ENCODE results near the gene M6PR.

Gene M6PR

DNA sequence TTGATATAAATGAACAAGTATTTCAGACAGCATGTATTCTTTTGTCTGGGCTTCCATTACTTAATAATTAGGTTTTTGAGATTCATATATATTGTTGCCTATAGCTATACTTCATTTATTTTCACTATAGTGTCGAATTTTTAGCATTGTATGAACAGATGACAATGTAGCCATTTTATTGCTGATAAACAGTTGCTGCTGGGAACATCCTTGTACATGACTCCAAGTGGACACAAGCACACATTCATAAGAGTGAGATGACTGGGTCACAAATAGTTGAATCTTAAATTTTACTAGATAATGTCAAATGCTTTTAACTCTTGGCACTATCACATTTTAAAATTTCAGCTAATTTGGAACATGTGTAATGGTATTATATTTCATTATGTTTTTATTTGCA lies 54.5 kb downstream of the M6PR start:
- ChIA-PET POLR2A (no interaction called here), CTCF (interaction anchor here (1.1 to 1.8 kb wide), 5 partner anchors 12 to 351 kb away, joined by 3 to 8 read pairs (median 3); no protein-coding TSS in a partner anchor)
- TF ChIP-seq CTCF (IDR thresholded peaks at IDR 0.05; ENCODE audit: control extremely low read depth, extremely low read depth, low read depth, missing control alignments), result no peak
- DNase-seq (ENCODE audit: extremely low spot score), result no peak

GRCh38 chr12:8894378-8894777 lies 55.1 kb downstream of the M6PR start:
- CTCF ChIA-PET, result interaction anchor here (1.1 to 1.8 kb wide), 5 partner anchors 12 to 350 kb away, joined by 3 to 8 read pairs (median 3); no protein-coding TSS in a partner anchor
- POLR2A ChIA-PET, result no interaction called here
- TF ChIP-seq CTCF (IDR thresholded peaks at IDR 0.05; ENCODE audit: control extremely low read depth, extremely low read depth, low read depth, missing control alignments), result no peak
- no peak for DNase-seq (ENCODE audit: extremely low spot score)

DNA sequence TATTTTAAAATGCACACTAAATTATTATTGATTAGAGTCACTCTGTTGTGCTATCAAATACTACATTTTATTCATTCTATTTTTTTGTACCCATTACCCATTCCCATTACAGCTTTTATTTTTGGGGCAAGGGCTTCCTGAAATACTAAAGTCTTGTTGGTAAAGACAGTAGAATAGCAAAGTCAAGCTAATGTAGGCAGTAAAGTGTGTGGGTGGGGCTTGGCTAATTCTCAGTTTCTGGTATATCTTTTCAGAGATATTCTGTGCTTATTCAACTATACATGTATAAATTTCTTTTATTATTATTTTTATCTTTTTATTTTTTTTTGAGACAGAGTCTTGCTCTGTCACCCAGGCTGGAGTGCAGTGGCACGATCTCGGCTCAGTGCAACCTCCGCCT lies 57.5 kb downstream of the M6PR start:
- CTCF ChIA-PET, result interaction anchor here (0.8 kb wide), 1 partner anchor 15 kb away, joined by 5 read pairs; no protein-coding TSS in a partner anchor
- no peak for DNase-seq (ENCODE audit: extremely low spot score)
- TF ChIP-seq CTCF (IDR thresholded peaks at IDR 0.05; ENCODE audit: control extremely low read depth, extremely low read depth, low read depth, missing control alignments), result no peak
- POLR2A ChIA-PET, result no interaction called here
